Measurements from ENCODE around the gene GABRE. TPM values are rescaled to one million over a fixed set of nuclear protein-coding genes. Genes with fewer than 3 reads are reported as not detected.

GABRE gene
- total and polyA plus RNA-seq, 10 of the 15 experiments (the other 5 are each of a cell fraction or from before 2014, with no cell fraction given): 0.01 to 0.15 (median 0.10) TPM; not detected in 6

DNA sequence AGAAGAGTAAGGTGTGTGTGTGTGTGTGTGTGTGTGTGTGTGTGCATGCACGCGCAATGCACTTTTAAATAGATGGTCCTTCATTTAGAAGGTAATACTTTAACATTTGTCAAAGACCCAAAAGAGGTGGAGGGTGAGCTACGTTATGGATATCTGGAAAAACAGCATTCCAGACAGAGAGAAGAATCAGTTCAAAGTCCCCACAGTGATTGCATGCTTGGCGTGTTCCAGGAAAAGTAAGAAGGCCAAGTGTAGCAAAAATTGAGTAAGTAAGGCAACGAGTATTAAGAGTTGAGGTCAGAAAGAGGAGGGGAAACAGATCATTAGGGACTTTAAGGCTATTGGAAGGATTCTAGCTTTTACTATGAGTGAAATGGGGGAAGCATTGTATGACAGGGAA lies 21.9 kb upstream of the GABRE start:
- ChIA-PET POLR2A (no interaction called here), SMC1A (ENCODE audit: uncharacterized antibody, unreplicated experiment) (interaction anchor here (0.7 kb wide), 1 partner anchor 688 kb away, joined by 4 read pairs; no protein-coding TSS in a partner anchor), RAD21 (ENCODE audit: unreplicated experiment) (no interaction called here), CTCF (no interaction called here)
- Histone ChIP-seq H3K79me2 (ENCODE audit: control insufficient read depth, insufficient read depth, low read length) (no peaks in the 10 kb centered on the region), H3K4me1 (ENCODE audit: control insufficient read depth, insufficient read depth, low read length) (no peaks in the 10 kb centered on the region), H3K36me3 (ENCODE audit: control insufficient read depth in 2 of 2, insufficient read depth in 2 of 2, low read length in 1 of 2) (no peaks in the 10 kb centered on the region), H3K9ac (ENCODE audit: control insufficient read depth, insufficient read depth, low read length) (no peak overlapping the region), H3K27ac (ENCODE audit: control insufficient read depth, insufficient read depth) (no peak overlapping the region), H4K20me1 (ENCODE audit: control insufficient read depth, insufficient read depth) (no peaks in the 10 kb centered on the region), H3K4me2 (ENCODE audit: control insufficient read depth, insufficient read depth) (no peak overlapping the region), H3K9me3 (replicated peaks; ENCODE audit: control insufficient read depth, insufficient read depth, low read length) (no peaks in the 10 kb centered on the region), H3K4me3 (no peak overlapping the region), H3K27me3 (replicated peaks in 1 of 2; ENCODE audit: control insufficient read depth in 2 of 2, insufficient read depth in 2 of 2, low read length in 1 of 2) (no peaks in the 10 kb centered on the region), H2AFZ (ENCODE audit: control insufficient read depth, low read depth, low read length) (no peak overlapping the region)
- ATAC-seq (no peak), FAIRE-seq (no peak), DNase-seq (ENCODE audit: low read depth, low spot score) (no peak)
- WGBS (ENCODE audit: insufficient coverage, insufficient replicate concordance, low lambda C conversion rate, missing lambda C conversion rate): 52% methylated on average over 5 of the region's 5 CpGs
- in situ Hi-C loops (cut with MboI): no loop called here
- no TSS peak for BruUV-seq (replicated peaks)
- intact Hi-C loops (cut with micrococcal nuclease; ENCODE audit: unreplicated experiment): no loop called here
- TF ChIP-seq SIX5 (IDR thresholded peaks at IDR 0.05; ENCODE audit: low read depth, low read length, severe bottlenecking) (no peak), NR2F1 (conservative IDR thresholded peaks at IDR 0.05) (no peak), CHD2 (IDR thresholded peaks at IDR 0.05; ENCODE audit: borderline replicate concordance, low read depth, low read length) (no peak), ZNF217 (IDR thresholded peaks at IDR 0.05) (no peak), KAT2A (conservative IDR thresholded peaks at IDR 0.05; ENCODE audit: control insufficient read depth, low read depth, low read length) (no peak), BMI1 (IDR thresholded peaks at IDR 0.05; ENCODE audit: borderline replicate concordance) (no peak), BRCA1 (IDR thresholded peaks at IDR 0.05; ENCODE audit: low read depth, low read length) (no peak), ATF7 (IDR thresholded peaks at IDR 0.05; ENCODE audit: low read depth) (no peak), ZNF687 (IDR thresholded peaks at IDR 0.05) (no peak)
- TF ChIP-seq, protein P1, sequence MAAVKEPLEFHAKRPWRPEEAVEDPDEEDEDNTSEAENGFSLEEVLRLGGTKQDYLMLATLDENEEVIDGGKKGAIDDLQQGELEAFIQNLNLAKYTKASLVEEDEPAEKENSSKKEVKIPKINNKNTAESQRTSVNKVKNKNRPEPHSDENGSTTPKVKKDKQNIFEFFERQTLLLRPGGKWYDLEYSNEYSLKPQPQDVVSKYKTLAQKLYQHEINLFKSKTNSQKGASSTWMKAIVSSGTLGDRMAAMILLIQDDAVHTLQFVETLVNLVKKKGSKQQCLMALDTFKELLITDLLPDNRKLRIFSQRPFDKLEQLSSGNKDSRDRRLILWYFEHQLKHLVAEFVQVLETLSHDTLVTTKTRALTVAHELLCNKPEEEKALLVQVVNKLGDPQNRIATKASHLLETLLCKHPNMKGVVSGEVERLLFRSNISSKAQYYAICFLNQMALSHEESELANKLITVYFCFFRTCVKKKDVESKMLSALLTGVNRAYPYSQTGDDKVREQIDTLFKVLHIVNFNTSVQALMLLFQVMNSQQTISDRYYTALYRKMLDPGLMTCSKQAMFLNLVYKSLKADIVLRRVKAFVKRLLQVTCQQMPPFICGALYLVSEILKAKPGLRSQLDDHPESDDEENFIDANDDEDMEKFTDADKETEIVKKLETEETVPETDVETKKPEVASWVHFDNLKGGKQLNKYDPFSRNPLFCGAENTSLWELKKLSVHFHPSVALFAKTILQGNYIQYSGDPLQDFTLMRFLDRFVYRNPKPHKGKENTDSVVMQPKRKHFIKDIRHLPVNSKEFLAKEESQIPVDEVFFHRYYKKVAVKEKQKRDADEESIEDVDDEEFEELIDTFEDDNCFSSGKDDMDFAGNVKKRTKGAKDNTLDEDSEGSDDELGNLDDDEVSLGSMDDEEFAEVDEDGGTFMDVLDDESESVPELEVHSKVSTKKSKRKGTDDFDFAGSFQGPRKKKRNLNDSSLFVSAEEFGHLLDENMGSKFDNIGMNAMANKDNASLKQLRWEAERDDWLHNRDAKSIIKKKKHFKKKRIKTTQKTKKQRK (IDR thresholded peaks at IDR 0.05; ENCODE audit: low read depth, low read length): no peak
- TF ChIP-seq, protein P2, sequence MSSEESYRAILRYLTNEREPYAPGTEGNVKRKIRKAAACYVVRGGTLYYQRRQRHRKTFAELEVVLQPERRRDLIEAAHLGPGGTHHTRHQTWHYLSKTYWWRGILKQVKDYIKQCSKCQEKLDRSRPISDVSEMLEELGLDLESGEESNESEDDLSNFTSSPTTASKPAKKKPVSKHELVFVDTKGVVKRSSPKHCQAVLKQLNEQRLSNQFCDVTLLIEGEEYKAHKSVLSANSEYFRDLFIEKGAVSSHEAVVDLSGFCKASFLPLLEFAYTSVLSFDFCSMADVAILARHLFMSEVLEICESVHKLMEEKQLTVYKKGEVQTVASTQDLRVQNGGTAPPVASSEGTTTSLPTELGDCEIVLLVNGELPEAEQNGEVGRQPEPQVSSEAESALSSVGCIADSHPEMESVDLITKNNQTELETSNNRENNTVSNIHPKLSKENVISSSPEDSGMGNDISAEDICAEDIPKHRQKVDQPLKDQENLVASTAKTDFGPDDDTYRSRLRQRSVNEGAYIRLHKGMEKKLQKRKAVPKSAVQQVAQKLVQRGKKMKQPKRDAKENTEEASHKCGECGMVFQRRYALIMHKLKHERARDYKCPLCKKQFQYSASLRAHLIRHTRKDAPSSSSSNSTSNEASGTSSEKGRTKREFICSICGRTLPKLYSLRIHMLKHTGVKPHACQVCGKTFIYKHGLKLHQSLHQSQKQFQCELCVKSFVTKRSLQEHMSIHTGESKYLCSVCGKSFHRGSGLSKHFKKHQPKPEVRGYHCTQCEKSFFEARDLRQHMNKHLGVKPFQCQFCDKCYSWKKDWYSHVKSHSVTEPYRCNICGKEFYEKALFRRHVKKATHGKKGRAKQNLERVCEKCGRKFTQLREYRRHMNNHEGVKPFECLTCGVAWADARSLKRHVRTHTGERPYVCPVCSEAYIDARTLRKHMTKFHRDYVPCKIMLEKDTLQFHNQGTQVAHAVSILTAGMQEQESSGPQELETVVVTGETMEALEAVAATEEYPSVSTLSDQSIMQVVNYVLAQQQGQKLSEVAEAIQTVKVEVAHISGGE (CRISPR knock-in tag; IDR thresholded peaks at IDR 0.05): no peak
- TF ChIP-seq, protein P3, sequence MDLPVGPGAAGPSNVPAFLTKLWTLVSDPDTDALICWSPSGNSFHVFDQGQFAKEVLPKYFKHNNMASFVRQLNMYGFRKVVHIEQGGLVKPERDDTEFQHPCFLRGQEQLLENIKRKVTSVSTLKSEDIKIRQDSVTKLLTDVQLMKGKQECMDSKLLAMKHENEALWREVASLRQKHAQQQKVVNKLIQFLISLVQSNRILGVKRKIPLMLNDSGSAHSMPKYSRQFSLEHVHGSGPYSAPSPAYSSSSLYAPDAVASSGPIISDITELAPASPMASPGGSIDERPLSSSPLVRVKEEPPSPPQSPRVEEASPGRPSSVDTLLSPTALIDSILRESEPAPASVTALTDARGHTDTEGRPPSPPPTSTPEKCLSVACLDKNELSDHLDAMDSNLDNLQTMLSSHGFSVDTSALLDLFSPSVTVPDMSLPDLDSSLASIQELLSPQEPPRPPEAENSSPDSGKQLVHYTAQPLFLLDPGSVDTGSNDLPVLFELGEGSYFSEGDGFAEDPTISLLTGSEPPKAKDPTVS (IDR thresholded peaks at IDR 0.05; ENCODE audit: low read depth, low read length): no peak
